KMS-11 (cell line): ENCODE data around the gene SPPL2B.
A peak's percentile ranks its signal among the peaks of the same experiment; 100 is the strongest.

Experiments used
- H2AFZ ChIP-seq: fragments of 200-600 bp; sonication (generic); 2 replicates; pipeline ENCODE4 v1.6.1; 2016; ENCODE audit warnings: antibody characterized with exemption, mixed run types, low read depth
- H3K27ac ChIP-seq: fragments of 200-600 bp; sonication (generic); 2 replicates; pipeline ENCODE4 v1.6.1; 2016; ENCODE audit warnings: mild to moderate bottlenecking, mixed run types
- H3K27me3 ChIP-seq: fragments of 200-600 bp; sonication (generic); 2 replicates; pipeline ENCODE4 v1.6.1; 2017; ENCODE audit warnings: mild to moderate bottlenecking, low read depth, mixed run types, moderate library complexity; ENCODE audit not compliant: insufficient read depth
- H3K36me3 ChIP-seq: fragments of 200-600 bp; sonication (generic); 2 replicates; pipeline ENCODE4 v1.6.1; 2017; ENCODE audit warnings: mild to moderate bottlenecking, mixed run types; ENCODE audit not compliant: insufficient read depth
- H3K4me1 ChIP-seq: fragments of 200-600 bp; sonication (generic); 2 replicates; pipeline ENCODE4 v1.6.1; 2016; ENCODE audit warnings: mild to moderate bottlenecking, low read depth, mixed run types; ENCODE audit not compliant: poor library complexity, severe bottlenecking
- H3K4me2 ChIP-seq: fragments of 200-600 bp; sonication (generic); 2 replicates; pipeline ENCODE4 v1.7.0; 2016; ENCODE audit warnings: mild to moderate bottlenecking, mixed run types
- H3K4me3 ChIP-seq: fragments of 200-600 bp; sonication (generic); IDR thresholded peaks from 2 replicates; pipeline ENCODE4 v1.6.1; 2017; ENCODE audit warnings: low read depth, low read length, mixed read lengths; ENCODE audit not compliant: insufficient read depth
- H3K79me2 ChIP-seq: fragments of 200-600 bp; sonication (generic); 2 replicates; pipeline ENCODE4 v1.6.1; 2016; ENCODE audit warnings: low read depth, mixed run types; ENCODE audit not compliant: insufficient read depth
- H3K9ac ChIP-seq: fragments of 200-600 bp; sonication (generic); 2 replicates; pipeline ENCODE4 v1.6.1; 2016; ENCODE audit warnings: mild to moderate bottlenecking, mixed run types
- H4K20me1 ChIP-seq: fragments of 200-600 bp; sonication (generic); 2 replicates; pipeline ENCODE4 v1.6.1; 2016; ENCODE audit warnings: mild to moderate bottlenecking, mixed run types; ENCODE audit not compliant: insufficient read depth
- CTCF ChIP-seq: fragments of 200-600 bp; sonication (generic); conservative IDR thresholded peaks from 2 replicates; pipeline ENCODE4 v1.6.1; 2017; ENCODE audit warnings: low read depth, mild to moderate bottlenecking, antibody characterized with exemption, low read length, moderate library complexity, mixed read lengths

The SPPL2B gene

DNA sequence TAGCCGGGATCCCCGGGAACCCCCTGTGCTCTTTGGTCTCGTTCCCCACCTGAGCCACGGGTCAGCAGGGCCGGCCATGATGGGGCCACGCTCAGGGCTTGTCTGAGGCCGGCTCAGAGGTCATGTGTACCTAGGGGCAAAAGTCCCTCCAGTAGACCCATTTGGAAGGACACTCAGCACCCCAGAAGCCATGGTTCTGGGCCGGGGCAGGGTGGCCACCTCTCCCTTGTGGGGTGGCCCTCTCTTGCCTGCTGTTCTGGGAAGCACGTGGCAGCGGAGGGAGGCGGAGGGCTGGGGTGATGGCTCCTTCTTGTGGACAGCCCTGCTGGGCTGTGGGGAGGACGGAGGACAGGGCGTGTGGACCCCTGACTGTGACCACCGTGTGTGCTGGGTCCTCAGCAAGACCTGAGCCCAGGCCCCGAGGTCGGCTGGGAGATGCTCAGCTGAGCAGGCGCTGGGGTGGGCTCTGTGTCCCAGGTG lies 40.1 kb upstream of the SPPL2B start:
- Histone ChIP-seq H2AFZ (no peak overlapping the region), H3K9ac (no peak overlapping the region), H3K27ac (no peak overlapping the region), H4K20me1 (no peaks in the 10 kb centered on the region), H3K36me3 (no peaks in the 10 kb centered on the region), H3K4me1 (peaks cover 7% of the 10 kb centered on the region), H3K4me3 (no peak overlapping the region), H3K27me3 (no peaks in the 10 kb centered on the region), H3K79me2 (no peaks in the 10 kb centered on the region), H3K4me2 (no peak overlapping the region)
- TF ChIP-seq CTCF = no peak

DNA sequence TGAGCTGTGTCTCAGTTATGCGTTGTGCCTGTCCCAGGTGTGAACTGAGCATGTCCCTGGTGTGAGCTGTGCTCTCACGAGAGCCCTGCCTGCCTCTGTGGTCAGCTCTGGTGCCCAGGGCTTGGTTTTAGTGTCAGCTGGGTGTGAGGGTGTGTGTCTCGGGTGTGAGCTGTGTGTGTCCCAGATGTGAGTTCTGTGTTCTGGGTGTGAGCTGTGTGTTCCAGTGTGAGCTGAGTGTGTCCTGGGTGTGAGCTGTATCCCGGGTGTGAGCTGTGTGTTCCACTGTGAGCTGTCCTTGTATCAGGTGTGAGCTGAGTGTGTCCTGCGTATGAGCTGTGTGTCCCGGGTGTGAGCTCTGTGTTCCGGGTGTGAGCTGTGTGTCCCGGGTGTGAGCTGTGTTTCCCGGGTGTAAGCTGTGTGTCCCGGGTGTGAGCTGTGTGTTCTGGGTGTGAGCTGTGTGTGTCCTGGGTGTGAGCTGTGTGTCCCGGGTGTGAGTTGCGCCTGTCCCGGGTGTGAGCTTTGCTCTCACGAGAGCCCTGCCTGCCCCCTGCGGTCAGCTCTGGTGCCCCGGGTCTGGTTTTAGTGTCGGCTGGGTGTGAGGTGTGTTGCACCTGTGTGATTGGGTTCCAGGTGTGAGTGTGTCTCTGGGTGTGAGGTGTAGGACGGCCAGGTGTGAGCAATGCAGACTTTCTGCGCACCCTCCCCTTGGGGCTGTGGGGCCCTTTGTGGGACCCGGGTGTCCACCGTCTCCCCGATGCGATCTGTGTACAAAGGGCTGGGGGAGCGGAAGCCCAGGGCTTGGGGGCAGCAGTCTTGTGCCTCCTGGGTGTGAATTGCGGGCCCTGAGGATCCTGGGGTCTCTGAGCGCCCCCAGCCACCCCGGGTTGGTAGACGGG lies 39.4 kb upstream of the SPPL2B start:
- H3K27me3 ChIP-seq = no peaks in the 10 kb centered on the region
- H3K36me3 ChIP-seq = no peaks in the 10 kb centered on the region
- TF ChIP-seq CTCF = no peak
- no peak overlapping the region for H3K4me3 ChIP-seq
- H3K4me1 ChIP-seq = peaks cover 7% of the 10 kb centered on the region
- H3K9ac ChIP-seq = no peak overlapping the region
- H3K4me2 ChIP-seq = no peak overlapping the region
- H4K20me1 ChIP-seq = no peaks in the 10 kb centered on the region
- no peaks in the 10 kb centered on the region for H3K79me2 ChIP-seq
- H3K27ac ChIP-seq = no peak overlapping the region
- peak overlapping the region; percentile 59; the same call in 1 of the 2 replicates for H2AFZ ChIP-seq

- Histone ChIP-seq H3K4me2 (peak overlapping the region; percentile 48; the same call in 1 of the 2 replicates), H3K4me1 (peaks cover 7% of the 10 kb centered on the region), H3K9ac (no peak overlapping the region; the same call in 1 of the 2 replicates), H2AFZ (peak overlapping the region; percentile 59), H4K20me1 (no peaks in the 10 kb centered on the region), H3K4me3 (no peak overlapping the region), H3K27ac (no peak overlapping the region), H3K27me3 (no peaks in the 10 kb centered on the region; the same call in 1 of the 2 replicates), H3K79me2 (no peaks in the 10 kb centered on the region), H3K36me3 (no peaks in the 10 kb centered on the region)
- no peak for TF ChIP-seq CTCF
These were observed 38.6 kb upstream of the SPPL2B start for GRCh38 chr19:2289714-2290435.

- Histone ChIP-seq H3K9ac (no peak overlapping the region), H3K4me1 (peaks cover 7% of the 10 kb centered on the region), H3K79me2 (no peaks in the 10 kb centered on the region), H3K27ac (no peak overlapping the region), H3K27me3 (no peaks in the 10 kb centered on the region; the same call in 1 of the 2 replicates), H3K4me3 (no peak overlapping the region), H3K4me2 (no peak overlapping the region; the same call in 1 of the 2 replicates), H4K20me1 (no peaks in the 10 kb centered on the region), H2AFZ (no peak overlapping the region), H3K36me3 (no peaks in the 10 kb centered on the region)
- TF ChIP-seq CTCF = no peak
These were observed 37.9 kb upstream of the SPPL2B start for GRCh38 chr19:2290441-2291184.
